Endothelial cell of umbilical vein (primary cell): Measurements from ENCODE around the gene BRAP.

Source experiments
- EZH2 ChIP-seq: IDR thresholded peaks from 2 replicates; pipeline ENCODE4 v1.6.1; 2012; ENCODE audit warnings: borderline replicate concordance, low read depth, mild to moderate bottlenecking, moderate library complexity, low read length, inconsistent platforms; ENCODE audit not compliant: severe bottlenecking
- JUN ChIP-seq: IDR thresholded peaks from 2 replicates; pipeline ENCODE4 v1.6.1; 2011; ENCODE audit warnings: borderline replicate concordance, low read depth; ENCODE audit not compliant: insufficient read length, insufficient read depth
- POLR2A ChIP-seq: IDR thresholded peaks from 2 replicates; pipeline ENCODE4 v1.6.1; 2012; ENCODE audit warnings: low read depth, mild to moderate bottlenecking, control low read depth, low read length
- TF ChIP-seq, protein P1 (sequence below), 2 donors: IDR thresholded peaks; 1 replicate in 1 of 2; 2 replicates in 1 of 2; pipeline ENCODE4 v1.5.1; 2011; ENCODE audit warnings: low read length in 2 of 2, mild to moderate bottlenecking in 2 of 2, moderate library complexity in 2 of 2, control low read depth in 1 of 2, inconsistent platforms in 1 of 2, low read depth in 1 of 2; ENCODE audit not compliant: insufficient read depth in 1 of 2; ENCODE audit errors: extremely low read depth in 1 of 2

DNA sequence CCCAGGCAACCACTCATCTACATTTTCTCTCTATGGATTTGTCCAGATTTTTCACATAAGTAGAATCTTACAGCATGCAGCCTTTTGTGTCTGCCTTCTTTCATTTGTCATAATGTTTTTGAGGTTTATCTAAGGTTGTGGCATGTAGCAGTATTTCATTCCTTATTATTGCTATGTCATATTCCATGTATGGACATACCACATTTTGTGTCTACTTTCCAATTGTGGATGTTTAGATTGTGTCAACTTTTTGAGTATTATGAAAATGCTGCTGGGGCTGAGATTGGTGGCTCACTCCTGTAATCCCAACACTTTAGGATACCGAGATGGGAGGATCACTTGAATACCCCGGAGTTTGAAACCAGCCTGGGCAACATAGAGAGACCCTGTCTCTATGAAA lies 83.4 kb downstream of the BRAP start:
- TF ChIP-seq, protein P1, sequence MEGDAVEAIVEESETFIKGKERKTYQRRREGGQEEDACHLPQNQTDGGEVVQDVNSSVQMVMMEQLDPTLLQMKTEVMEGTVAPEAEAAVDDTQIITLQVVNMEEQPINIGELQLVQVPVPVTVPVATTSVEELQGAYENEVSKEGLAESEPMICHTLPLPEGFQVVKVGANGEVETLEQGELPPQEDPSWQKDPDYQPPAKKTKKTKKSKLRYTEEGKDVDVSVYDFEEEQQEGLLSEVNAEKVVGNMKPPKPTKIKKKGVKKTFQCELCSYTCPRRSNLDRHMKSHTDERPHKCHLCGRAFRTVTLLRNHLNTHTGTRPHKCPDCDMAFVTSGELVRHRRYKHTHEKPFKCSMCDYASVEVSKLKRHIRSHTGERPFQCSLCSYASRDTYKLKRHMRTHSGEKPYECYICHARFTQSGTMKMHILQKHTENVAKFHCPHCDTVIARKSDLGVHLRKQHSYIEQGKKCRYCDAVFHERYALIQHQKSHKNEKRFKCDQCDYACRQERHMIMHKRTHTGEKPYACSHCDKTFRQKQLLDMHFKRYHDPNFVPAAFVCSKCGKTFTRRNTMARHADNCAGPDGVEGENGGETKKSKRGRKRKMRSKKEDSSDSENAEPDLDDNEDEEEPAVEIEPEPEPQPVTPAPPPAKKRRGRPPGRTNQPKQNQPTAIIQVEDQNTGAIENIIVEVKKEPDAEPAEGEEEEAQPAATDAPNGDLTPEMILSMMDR (IDR thresholded peaks at IDR 0.05; ENCODE audit: extremely low read depth in 1 of 2, insufficient read depth in 1 of 2, low read depth in 1 of 2, low read length in 2 of 2) = no peak
- TF ChIP-seq POLR2A = no peak
- TF ChIP-seq JUN = no peak
- no peak for TF ChIP-seq EZH2
